ENCODE measurements around the gene ACAT1.
"Not testable (repeated sequence)": the region's sequence is repeated elsewhere in the genome, so short reads cannot be mapped to it uniquely, and the experiment has no call there.

ACAT1 gene

GRCh38 chr11:108121274-108122155, at the start of gene ACAT1:
Gene ACAT1 (plus strand): TSS chr11:108121567. CDS start chr11:108121607, 40 bp downstream.
- DNase-seq: peak; percentile 81

- DNase-seq: no peak
Observed at GRCh38 chr11:108084811-108085210, 36.6 kb upstream of the ACAT1 start.

- DNase-seq: no peak
Observed at GRCh38 chr11:108085672-108086071, 35.7 kb upstream of the ACAT1 start.

- no peak for DNase-seq
Observed at GRCh38 chr11:108092134-108092533, 29.2 kb upstream of the ACAT1 start.

- DNase-seq: no peak
Observed at GRCh38 chr11:108093128-108093904, 28.1 kb upstream of the ACAT1 start.

- DNase-seq: no peak
Observed at GRCh38 chr11:108097179-108097578, 24.2 kb upstream of the ACAT1 start.

- DNase-seq: no peak
Observed at GRCh38 chr11:108101090-108101775, 20.1 kb upstream of the ACAT1 start.

- DNase-seq: no peak
Observed at GRCh38 chr11:108111126-108111525, 10.2 kb upstream of the ACAT1 start.

GRCh38 chr11:108112057-108112456, 9.3 kb upstream of the ACAT1 start:
- no peak for DNase-seq

GRCh38 chr11:108115500-108116140, 5.7 kb upstream of the ACAT1 start:
- DNase-seq: peak; percentile 99

- DNase-seq: peak; percentile 33
Observed at GRCh38 chr11:108117746-108118371, 3.5 kb upstream of the ACAT1 start.

GRCh38 chr11:108120936-108121273, 462 bp upstream of the ACAT1 start:
- not testable (repeated sequence) for DNase-seq

- DNase-seq: no peak
Observed at GRCh38 chr11:108122166-108122628, 830 bp downstream of the ACAT1 start.

- DNase-seq: no peak
Observed at GRCh38 chr11:108125096-108125495, 3.7 kb downstream of the ACAT1 start.

- no peak for DNase-seq
Observed at GRCh38 chr11:108128772-108129171, 7.4 kb downstream of the ACAT1 start.

- no peak for DNase-seq
Observed at GRCh38 chr11:108131993-108132392, 10.6 kb downstream of the ACAT1 start.

- DNase-seq: not testable (repeated sequence)
Observed at GRCh38 chr11:108132993-108133538, 11.7 kb downstream of the ACAT1 start.

- no peak for DNase-seq
Observed at GRCh38 chr11:108135845-108136544, 14.6 kb downstream of the ACAT1 start.

- DNase-seq: no peak
Observed at GRCh38 chr11:108137212-108137611, 15.8 kb downstream of the ACAT1 start.

- no peak for DNase-seq
Observed at GRCh38 chr11:108142304-108142703, 20.9 kb downstream of the ACAT1 start.

GRCh38 chr11:108144615-108145014, 23.2 kb downstream of the ACAT1 start:
- no peak for DNase-seq
